Glutamatergic neuron (in vitro differentiated cells): ENCODE results near the gene IL1F10. TPM values are rescaled to one million over a fixed set of nuclear protein-coding genes. Genes with fewer than 3 reads are reported as not detected.

Source experiments
- DNase-seq: peaks from one replicate; pipeline ENCODE4 v3.0.0; 2022
- H3K27ac Mint-ChIP-seq: one replicate; pipeline ENCODE4 v1.8.0; 2020; ENCODE audit warnings: mild to moderate bottlenecking, mixed read lengths, inconsistent platforms; ENCODE audit not compliant: unreplicated experiment
- H3K27me3 Mint-ChIP-seq: one replicate; pipeline ENCODE4 v1.8.0; 2020; ENCODE audit warnings: mild to moderate bottlenecking, moderate library complexity, mixed read lengths, inconsistent platforms; ENCODE audit not compliant: unreplicated experiment
- H3K36me3 Mint-ChIP-seq: one replicate; pipeline ENCODE4 v1.8.0; 2020; ENCODE audit warnings: mild to moderate bottlenecking, mixed read lengths, inconsistent platforms; ENCODE audit not compliant: unreplicated experiment
- H3K4me1 Mint-ChIP-seq: one replicate; pipeline ENCODE4 v1.8.0; 2020; ENCODE audit warnings: mild to moderate bottlenecking, low read depth, mixed read lengths, inconsistent platforms; ENCODE audit not compliant: unreplicated experiment
- H3K4me3 Mint-ChIP-seq: one replicate; pipeline ENCODE4 v1.8.0; 2020; ENCODE audit warnings: mild to moderate bottlenecking, mixed read lengths, inconsistent platforms; ENCODE audit not compliant: unreplicated experiment
- H3K9me3 Mint-ChIP-seq: one replicate; pipeline ENCODE4 v1.8.0; 2020; ENCODE audit warnings: mild to moderate bottlenecking, moderate library complexity, mixed read lengths, inconsistent platforms; ENCODE audit not compliant: unreplicated experiment
- CTCF ChIP-seq: fragments of 200-600 bp; sonication (generic); IDR thresholded peaks from one replicate; pipeline ENCODE4 v1.5.0; 2021; ENCODE audit not compliant: partially characterized antibody, unreplicated experiment
- total RNA-seq: library from RNA; stranded (reverse); fragmentation: NEBNext Ultra II Directional; extraction: Animal tissue kit (Norgen Biotek cat#: 25700); gene quantifications from one replicate; pipeline ENCODE4 v1.2.1, GENCODE V29; 2021; ENCODE audit not compliant: unreplicated experiment

Gene IL1F10
- total RNA-seq, 1 donor from 2014 or later, result not detected

GRCh38 chr2:113073325-113073834 lies 5.6 kb downstream of the IL1F10 start:
- Mint-ChIP-seq H3K36me3 (no peaks in the 10 kb centered on the region), H3K4me3 (no peak overlapping the region), H3K27me3 (no peaks in the 10 kb centered on the region), H3K9me3 (peaks cover 6% of the 10 kb centered on the region), H3K4me1 (no peaks in the 10 kb centered on the region), H3K27ac (no peak overlapping the region)
- DNase-seq, result no peak
- no peak for TF ChIP-seq CTCF

- H3K4me3 Mint-ChIP-seq, result no peak overlapping the region
- TF ChIP-seq CTCF, result no peak
- DNase-seq, result no peak
- peaks cover 6% of the 10 kb centered on the region for H3K9me3 Mint-ChIP-seq
- no peak overlapping the region for H3K27ac Mint-ChIP-seq
- H3K27me3 Mint-ChIP-seq, result no peaks in the 10 kb centered on the region
- H3K4me1 Mint-ChIP-seq, result no peaks in the 10 kb centered on the region
- no peaks in the 10 kb centered on the region for H3K36me3 Mint-ChIP-seq
These were observed 7.3 kb downstream of the IL1F10 start for GRCh38 chr2:113075030-113075429.

GRCh38 chr2:113075600-113075999 lies 7.8 kb downstream of the IL1F10 start:
- H3K36me3 Mint-ChIP-seq, result no peaks in the 10 kb centered on the region
- H3K27me3 Mint-ChIP-seq, result no peaks in the 10 kb centered on the region
- H3K27ac Mint-ChIP-seq, result no peak overlapping the region
- H3K9me3 Mint-ChIP-seq, result peaks cover 6% of the 10 kb centered on the region
- no peak overlapping the region for H3K4me3 Mint-ChIP-seq
- no peak for TF ChIP-seq CTCF
- no peaks in the 10 kb centered on the region for H3K4me1 Mint-ChIP-seq
- no peak for DNase-seq

GRCh38 chr2:113076954-113077669 lies 9.3 kb downstream of the IL1F10 start:
- H3K36me3 Mint-ChIP-seq, result no peaks in the 10 kb centered on the region
- no peak overlapping the region for H3K27ac Mint-ChIP-seq
- DNase-seq, result no peak
- no peaks in the 10 kb centered on the region for H3K27me3 Mint-ChIP-seq
- no peak overlapping the region for H3K4me3 Mint-ChIP-seq
- peaks cover 6% of the 10 kb centered on the region for H3K9me3 Mint-ChIP-seq
- no peaks in the 10 kb centered on the region for H3K4me1 Mint-ChIP-seq
- no peak for TF ChIP-seq CTCF

GRCh38 chr2:113077921-113078320 lies 10.2 kb downstream of the IL1F10 start:
- Mint-ChIP-seq H3K27me3 (no peaks in the 10 kb centered on the region), H3K4me1 (no peaks in the 10 kb centered on the region)

More at GRCh38 chr2:113077921-113078320, 10.2 kb downstream of the IL1F10 start:
- no peaks in the 10 kb centered on the region for H3K36me3 Mint-ChIP-seq
- TF ChIP-seq CTCF, result no peak
- no peak for DNase-seq
- H3K4me3 Mint-ChIP-seq, result no peak overlapping the region
- no peak overlapping the region for H3K27ac Mint-ChIP-seq
- peaks cover 6% of the 10 kb centered on the region for H3K9me3 Mint-ChIP-seq
